Hepatocyte (in vitro differentiated cells): ENCODE data around the gene BNIP2. TPM values are rescaled to one million over a fixed set of nuclear protein-coding genes. Genes with fewer than 3 reads are reported as not detected.

Experiments
- DNase-seq: peaks from one replicate; pipeline ENCODE4 v3.0.0-alpha.2; 2016; ENCODE audit warnings: low spot score
- H2AFZ ChIP-seq: fragments of 200-600 bp; sonication (generic); 2 replicates; pipeline ENCODE4 v1.6.0; 2016; ENCODE audit warnings: antibody characterized with exemption, mild to moderate bottlenecking
- H3K27ac ChIP-seq: fragments of 200-600 bp; sonication (generic); 2 replicates; pipeline ENCODE4 v1.5.1; 2016; ENCODE audit warnings: mild to moderate bottlenecking
- H3K27me3 ChIP-seq: fragments of 200-600 bp; sonication (generic); 2 replicates; pipeline ENCODE4 v1.6.1; 2016
- H3K36me3 ChIP-seq: fragments of 200-600 bp; sonication (generic); replicated peaks from 2 replicates; pipeline ENCODE4 v1.5.1; 2016; ENCODE audit warnings: low read depth; ENCODE audit not compliant: insufficient read depth
- H3K4me1 ChIP-seq: fragments of 200-600 bp; sonication (generic); 2 replicates; pipeline ENCODE4 v1.5.1; 2016; ENCODE audit warnings: mild to moderate bottlenecking, moderate library complexity; ENCODE audit not compliant: insufficient read depth
- H3K4me2 ChIP-seq: fragments of 200-600 bp; sonication (generic); 2 replicates; pipeline ENCODE4 v1.6.0; 2016
- H3K4me3 ChIP-seq: fragments of 200-600 bp; sonication (generic); 2 replicates; pipeline ENCODE4 v1.5.1; 2016; ENCODE audit warnings: mild to moderate bottlenecking
- H3K79me2 ChIP-seq: fragments of 200-600 bp; sonication (generic); 2 replicates; pipeline ENCODE4 v1.6.0; 2017; ENCODE audit warnings: mild to moderate bottlenecking
- H3K9me2 ChIP-seq: fragments of 200-600 bp; sonication (generic); replicated peaks from 2 replicates; pipeline ENCODE4 v1.6.0; 2017; ENCODE audit warnings: mild to moderate bottlenecking; ENCODE audit not compliant: insufficient read depth
- H3K9me3 ChIP-seq: fragments of 200-600 bp; sonication (generic); 2 replicates; pipeline ENCODE4 v1.5.1; 2016; ENCODE audit warnings: low read depth, mild to moderate bottlenecking
- H4K20me1 ChIP-seq: fragments of 200-600 bp; sonication (generic); 2 replicates; pipeline ENCODE4 v1.6.0; 2016; ENCODE audit warnings: mild to moderate bottlenecking; ENCODE audit not compliant: insufficient read depth, poor library complexity, severe bottlenecking
- EZH2 ChIP-seq: fragments of 200-600 bp; sonication (generic); IDR thresholded peaks from 2 replicates; pipeline ENCODE4 v1.6.1; 2016; ENCODE audit warnings: antibody characterized with exemption, mild to moderate bottlenecking, borderline replicate concordance
- EZH2phosphoT487 ChIP-seq: fragments of 200-600 bp; sonication (generic); IDR thresholded peaks from one replicate; pipeline ENCODE4 v1.6.1; 2018; ENCODE audit warnings: antibody characterized with exemption, mild to moderate bottlenecking, low read depth, moderate library complexity; ENCODE audit not compliant: unreplicated experiment, severe bottlenecking
- WGBS: methylation state at CpG from one replicate; pipeline ENCODE4 v1.1.6; 2016; ENCODE audit warnings: low lambda C conversion rate; ENCODE audit errors: missing lambda C conversion rate; 5-methylcytosine and 5-hydroxymethylcytosine counted together
- polyA plus RNA-seq: library from polyadenylated mRNA; unstranded; fragments of >200 nt; fragmentation: Nextera tagmentation; extraction: Ambion mirVana; gene quantifications from 2 replicates; pipeline ENCODE4 v1.2.1, GENCODE V29; 2016
- total RNA-seq: library from RNA; depleted of rRNA; stranded (reverse); fragments of >200 nt; gene quantifications from 2 replicates; pipeline ENCODE4 v1.2.3, GENCODE V29; 2014
- TF ChIP-seq, protein P1 (sequence below): fragments of 200-600 bp; sonication (generic); IDR thresholded peaks from 2 replicates; pipeline ENCODE4 v1.5.1; 2016; ENCODE audit warnings: antibody characterized with exemption, mild to moderate bottlenecking; ENCODE audit not compliant: poor library complexity

Gene BNIP2
- total and polyA plus RNA-seq, 2 experiments from 2014 or later, result 55.0 to 102 TPM

- TF ChIP-seq EZH2, result no peak
- TF ChIP-seq EZH2phosphoT487, result no peak
- TF ChIP-seq, protein P1, sequence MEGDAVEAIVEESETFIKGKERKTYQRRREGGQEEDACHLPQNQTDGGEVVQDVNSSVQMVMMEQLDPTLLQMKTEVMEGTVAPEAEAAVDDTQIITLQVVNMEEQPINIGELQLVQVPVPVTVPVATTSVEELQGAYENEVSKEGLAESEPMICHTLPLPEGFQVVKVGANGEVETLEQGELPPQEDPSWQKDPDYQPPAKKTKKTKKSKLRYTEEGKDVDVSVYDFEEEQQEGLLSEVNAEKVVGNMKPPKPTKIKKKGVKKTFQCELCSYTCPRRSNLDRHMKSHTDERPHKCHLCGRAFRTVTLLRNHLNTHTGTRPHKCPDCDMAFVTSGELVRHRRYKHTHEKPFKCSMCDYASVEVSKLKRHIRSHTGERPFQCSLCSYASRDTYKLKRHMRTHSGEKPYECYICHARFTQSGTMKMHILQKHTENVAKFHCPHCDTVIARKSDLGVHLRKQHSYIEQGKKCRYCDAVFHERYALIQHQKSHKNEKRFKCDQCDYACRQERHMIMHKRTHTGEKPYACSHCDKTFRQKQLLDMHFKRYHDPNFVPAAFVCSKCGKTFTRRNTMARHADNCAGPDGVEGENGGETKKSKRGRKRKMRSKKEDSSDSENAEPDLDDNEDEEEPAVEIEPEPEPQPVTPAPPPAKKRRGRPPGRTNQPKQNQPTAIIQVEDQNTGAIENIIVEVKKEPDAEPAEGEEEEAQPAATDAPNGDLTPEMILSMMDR, result no peak
- 99% methylated on average over 23 of the region's 23 CpGs for WGBS
- H3K36me3 ChIP-seq, result no peaks in the 10 kb centered on the region
Observed at GRCh38 chr15:59676565-59676964, 12.6 kb downstream of the BNIP2 start.

DNA sequence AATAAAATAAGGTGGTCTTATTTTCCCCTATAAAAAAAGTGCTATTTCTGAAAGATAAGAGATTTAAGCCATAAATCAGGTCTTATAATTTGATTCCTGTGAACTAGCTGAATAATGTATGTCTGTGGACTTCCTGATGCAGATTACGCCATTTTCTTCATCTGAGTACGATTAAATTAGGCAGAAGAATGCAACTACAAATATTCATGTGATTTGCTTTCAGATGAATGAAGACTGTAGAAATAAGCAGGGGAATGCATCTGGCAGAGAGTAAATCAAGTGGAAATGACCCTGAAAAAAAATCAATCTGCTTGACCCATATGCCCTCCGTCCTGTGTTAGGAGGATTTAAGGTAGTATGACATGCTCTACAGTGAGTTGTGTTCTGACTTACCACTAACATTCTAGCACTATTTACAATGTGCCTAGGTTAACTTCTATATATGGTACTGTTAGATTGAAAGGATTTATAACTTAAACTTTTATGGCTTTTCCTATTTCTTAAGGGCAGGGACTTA lies 14.7 kb downstream of the BNIP2 start:
- Histone ChIP-seq H3K79me2 (peaks cover 7% of the 10 kb centered on the region), H3K36me3 (no peaks in the 10 kb centered on the region), H3K4me2 (no peak overlapping the region), H3K4me1 (no peaks in the 10 kb centered on the region), H4K20me1 (peaks cover 7% of the 10 kb centered on the region), H3K4me3 (no peak overlapping the region), H3K9me2 (no peaks in the 10 kb centered on the region), H2AFZ (no peak overlapping the region), H3K9me3 (no peaks in the 10 kb centered on the region), H3K27ac (no peak overlapping the region), H3K27me3 (no peaks in the 10 kb centered on the region)
- 93% methylated on average over 3 of the region's 3 CpGs for WGBS
- no peak for DNase-seq
- TF ChIP-seq, protein P1, result no peak
- TF ChIP-seq EZH2phosphoT487, result no peak
- no peak for TF ChIP-seq EZH2

More at GRCh38 chr15:59676565-59676964, 12.6 kb downstream of the BNIP2 start:
- peaks cover 19% of the 10 kb centered on the region for H3K79me2 ChIP-seq
- H2AFZ ChIP-seq, result no peak overlapping the region
- no peak overlapping the region for H3K27ac ChIP-seq
- no peaks in the 10 kb centered on the region for H3K27me3 ChIP-seq
- H4K20me1 ChIP-seq, result peaks cover 13% of the 10 kb centered on the region
- no peak overlapping the region for H3K4me2 ChIP-seq
- H3K4me3 ChIP-seq, result no peak overlapping the region
- no peak for DNase-seq
- no peaks in the 10 kb centered on the region for H3K4me1 ChIP-seq
- H3K9me2 ChIP-seq, result no peaks in the 10 kb centered on the region
- no peaks in the 10 kb centered on the region for H3K9me3 ChIP-seq

- Histone ChIP-seq H3K27me3 (no peaks in the 10 kb centered on the region), H3K9me3 (no peaks in the 10 kb centered on the region), H3K9me2 (no peaks in the 10 kb centered on the region), H3K36me3 (peaks cover 5% of the 10 kb centered on the region), H3K4me3 (no peak overlapping the region), H3K79me2 (peaks cover 3% of the 10 kb centered on the region), H3K4me2 (no peak overlapping the region), H2AFZ (no peak overlapping the region), H3K4me1 (no peaks in the 10 kb centered on the region), H4K20me1 (peaks cover 3% of the 10 kb centered on the region), H3K27ac (no peak overlapping the region)
- TF ChIP-seq EZH2 (no peak), EZH2phosphoT487 (no peak)
- TF ChIP-seq, protein P1, result no peak
- WGBS, result 95% methylated on average over 8 of the region's 8 CpGs
- DNase-seq, result no peak
Observed at GRCh38 chr15:59668556-59668955, 20.6 kb downstream of the BNIP2 start.

DNA sequence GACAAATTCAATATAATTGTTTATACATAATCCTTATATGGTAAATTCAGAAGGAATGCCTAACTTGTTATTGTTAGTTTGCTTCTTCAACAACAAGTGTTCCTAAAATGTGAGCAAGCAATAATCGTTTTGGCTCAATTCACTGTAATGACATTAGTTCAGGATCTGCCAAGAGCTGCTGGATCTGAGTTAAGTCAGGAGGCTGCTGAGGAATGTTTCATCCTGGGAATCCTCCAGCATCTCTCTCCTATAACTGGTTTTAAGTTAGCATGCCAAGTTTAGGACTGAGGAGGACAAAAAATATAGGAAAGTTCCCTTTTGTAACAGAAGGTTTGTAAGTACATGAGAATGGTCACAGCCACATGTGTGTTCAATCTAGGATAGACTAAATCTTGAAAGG lies 26.9 kb downstream of the BNIP2 start:
- Histone ChIP-seq H3K79me2 (no peaks in the 10 kb centered on the region), H3K4me2 (no peak overlapping the region), H2AFZ (no peak overlapping the region), H3K4me3 (no peak overlapping the region), H3K27ac (no peak overlapping the region), H3K9me2 (no peaks in the 10 kb centered on the region), H4K20me1 (no peaks in the 10 kb centered on the region), H3K9me3 (no peaks in the 10 kb centered on the region), H3K36me3 (peaks cover 10% of the 10 kb centered on the region), H3K27me3 (no peaks in the 10 kb centered on the region), H3K4me1 (no peaks in the 10 kb centered on the region)
- no peak for DNase-seq
- 95% methylated on average over 1 of the region's 1 CpG for WGBS
- TF ChIP-seq, protein P1, result no peak
- TF ChIP-seq EZH2phosphoT487 (no peak), EZH2 (no peak)
